ENCODE data around the gene KCNK7. TPM values are rescaled to one million over a fixed set of nuclear protein-coding genes. Genes with fewer than 3 reads are reported as not detected.

KCNK7 gene
- total RNA-seq, 1 donor from 2014 or later = 0.17 TPM

DNA sequence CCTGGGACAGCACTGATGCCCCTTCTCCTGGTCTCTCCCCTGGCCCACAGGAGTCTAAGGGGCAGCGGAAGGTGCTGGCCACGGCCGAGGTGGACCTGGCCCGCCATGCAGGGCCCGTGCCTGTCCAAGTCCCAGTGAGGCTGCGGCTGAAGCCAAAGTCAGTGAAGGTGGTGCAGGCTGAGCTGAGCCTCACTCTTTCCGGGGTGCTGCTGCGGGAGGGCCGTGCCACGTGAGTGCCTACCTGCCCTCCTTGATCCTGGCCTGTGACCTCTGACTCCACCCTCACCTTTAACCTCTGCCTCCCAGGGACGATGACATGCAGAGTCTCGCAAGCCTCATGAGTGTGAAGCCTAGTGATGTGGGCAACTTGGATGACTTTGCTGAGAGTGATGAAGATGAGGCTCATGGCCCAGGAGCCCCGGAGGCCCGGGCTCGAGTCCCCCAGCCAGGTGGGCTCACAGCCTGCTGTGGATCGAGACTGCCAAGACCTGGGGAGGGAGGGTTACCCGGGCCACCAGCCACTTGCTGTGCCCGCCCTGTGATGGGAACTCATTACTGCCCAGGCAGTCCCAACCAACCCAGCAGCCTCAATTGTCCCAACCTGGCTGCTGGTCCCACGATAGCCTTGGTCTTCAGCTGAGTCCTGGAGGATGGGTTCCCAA lies 15.4 kb downstream of the KCNK7 start:
- TF ChIP-seq, protein P1, sequence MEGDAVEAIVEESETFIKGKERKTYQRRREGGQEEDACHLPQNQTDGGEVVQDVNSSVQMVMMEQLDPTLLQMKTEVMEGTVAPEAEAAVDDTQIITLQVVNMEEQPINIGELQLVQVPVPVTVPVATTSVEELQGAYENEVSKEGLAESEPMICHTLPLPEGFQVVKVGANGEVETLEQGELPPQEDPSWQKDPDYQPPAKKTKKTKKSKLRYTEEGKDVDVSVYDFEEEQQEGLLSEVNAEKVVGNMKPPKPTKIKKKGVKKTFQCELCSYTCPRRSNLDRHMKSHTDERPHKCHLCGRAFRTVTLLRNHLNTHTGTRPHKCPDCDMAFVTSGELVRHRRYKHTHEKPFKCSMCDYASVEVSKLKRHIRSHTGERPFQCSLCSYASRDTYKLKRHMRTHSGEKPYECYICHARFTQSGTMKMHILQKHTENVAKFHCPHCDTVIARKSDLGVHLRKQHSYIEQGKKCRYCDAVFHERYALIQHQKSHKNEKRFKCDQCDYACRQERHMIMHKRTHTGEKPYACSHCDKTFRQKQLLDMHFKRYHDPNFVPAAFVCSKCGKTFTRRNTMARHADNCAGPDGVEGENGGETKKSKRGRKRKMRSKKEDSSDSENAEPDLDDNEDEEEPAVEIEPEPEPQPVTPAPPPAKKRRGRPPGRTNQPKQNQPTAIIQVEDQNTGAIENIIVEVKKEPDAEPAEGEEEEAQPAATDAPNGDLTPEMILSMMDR (conservative IDR thresholded peaks at IDR 0.05; ENCODE audit: low read depth, low read length) = no peak
- no peak overlapping the region for H3K4me3 ChIP-seq (ENCODE audit: low read depth, low read length)
- DNase-seq (ENCODE audit: low read depth) = no peak

DNA sequence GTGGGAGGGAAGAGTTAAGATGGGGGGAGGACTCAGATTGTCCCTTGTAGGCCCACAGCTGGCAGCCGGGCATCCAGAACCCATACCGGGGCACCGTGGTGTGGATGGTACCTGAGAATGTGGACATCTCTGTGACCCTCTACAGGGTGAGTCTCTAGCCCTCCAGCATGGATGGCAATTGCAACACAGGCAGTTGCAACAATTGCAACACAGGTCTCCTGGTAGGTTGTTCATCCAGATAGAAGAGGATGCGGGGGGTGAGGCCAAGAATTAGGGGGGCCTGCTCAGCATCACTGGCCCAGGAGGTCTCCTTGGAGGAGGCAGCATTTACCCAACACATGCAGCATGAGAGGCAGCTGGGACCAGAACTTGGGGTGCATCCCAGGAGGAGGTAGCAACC lies 16.3 kb downstream of the KCNK7 start:
- no peak overlapping the region for H3K4me3 ChIP-seq (ENCODE audit: low read depth, low read length)
- no peak for DNase-seq (ENCODE audit: low read depth)
- TF ChIP-seq, protein P1 (conservative IDR thresholded peaks at IDR 0.05; ENCODE audit: low read depth, low read length) = no peak

DNA sequence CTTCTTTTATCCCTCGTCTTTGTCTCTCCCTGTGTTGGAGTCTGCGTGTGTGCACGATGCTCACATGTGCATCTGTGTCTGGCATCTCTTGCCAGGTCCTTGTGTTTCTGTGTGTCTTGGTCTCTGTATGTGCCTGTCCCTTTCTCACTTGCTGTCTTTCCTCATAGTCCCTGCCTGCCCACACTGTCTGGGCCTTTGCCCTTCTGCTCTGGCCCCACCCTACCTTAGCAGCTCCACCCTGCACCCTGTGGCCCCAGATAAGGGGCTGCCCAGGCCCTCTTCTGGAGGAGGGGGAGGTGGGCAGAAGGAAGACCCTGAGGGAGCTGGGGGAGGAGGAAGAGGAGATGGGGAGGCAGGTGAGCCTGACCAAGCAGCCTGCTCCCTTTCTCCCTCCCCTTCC lies 16.9 kb downstream of the KCNK7 start:
- TF ChIP-seq, protein P1 (conservative IDR thresholded peaks at IDR 0.05; ENCODE audit: low read depth, low read length) = no peak
- DNase-seq (ENCODE audit: low read depth) = no peak
- H3K4me3 ChIP-seq (ENCODE audit: low read depth, low read length) = no peak overlapping the region

DNA sequence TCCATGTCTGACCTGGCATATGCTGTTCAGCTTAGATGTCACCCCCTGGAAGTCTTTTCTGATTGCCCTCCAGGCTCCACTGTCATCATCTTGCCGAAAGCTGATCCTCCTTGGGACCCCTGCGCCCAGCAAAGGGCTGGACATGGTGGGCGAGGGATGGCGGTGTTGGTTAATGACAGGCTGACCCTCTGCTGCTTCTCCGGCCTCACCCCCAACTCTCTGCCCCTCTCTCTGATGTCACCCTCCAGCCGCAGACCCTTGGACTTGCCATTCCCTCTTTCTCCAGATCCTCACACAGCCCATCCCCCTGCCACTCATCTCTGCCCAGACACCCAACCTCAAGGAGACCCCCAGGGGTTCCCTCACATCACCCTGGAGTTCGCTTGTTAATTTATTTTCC lies 17.5 kb downstream of the KCNK7 start:
- TF ChIP-seq, protein P1 (conservative IDR thresholded peaks at IDR 0.05; ENCODE audit: low read depth, low read length) = no peak
- H3K4me3 ChIP-seq (ENCODE audit: low read depth, low read length) = no peak overlapping the region
- no peak for DNase-seq (ENCODE audit: low read depth)

DNA sequence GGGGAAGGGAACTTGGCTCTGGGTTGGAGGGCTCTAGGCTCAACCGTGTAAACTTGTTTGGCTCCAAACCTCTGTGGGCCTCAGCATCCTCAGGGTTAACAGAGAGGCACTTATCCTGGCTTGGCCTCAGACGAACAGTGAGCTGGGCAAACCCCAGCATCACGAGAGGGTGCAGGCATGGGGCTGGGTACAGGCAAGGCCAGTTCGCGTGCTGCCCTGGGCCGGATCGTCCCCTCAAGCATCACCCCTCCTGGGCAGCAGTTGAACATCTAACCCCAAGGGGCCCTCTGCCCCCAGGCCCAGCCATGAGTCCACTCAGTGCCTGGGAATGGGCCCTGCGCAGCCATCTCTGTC lies 17.9 kb downstream of the KCNK7 start:
- peak overlapping the region; percentile 23 for H3K4me3 ChIP-seq (ENCODE audit: low read depth, low read length)
- no peak for DNase-seq (ENCODE audit: low read depth)
- TF ChIP-seq, protein P1 (conservative IDR thresholded peaks at IDR 0.05; ENCODE audit: low read depth, low read length) = no peak

DNA sequence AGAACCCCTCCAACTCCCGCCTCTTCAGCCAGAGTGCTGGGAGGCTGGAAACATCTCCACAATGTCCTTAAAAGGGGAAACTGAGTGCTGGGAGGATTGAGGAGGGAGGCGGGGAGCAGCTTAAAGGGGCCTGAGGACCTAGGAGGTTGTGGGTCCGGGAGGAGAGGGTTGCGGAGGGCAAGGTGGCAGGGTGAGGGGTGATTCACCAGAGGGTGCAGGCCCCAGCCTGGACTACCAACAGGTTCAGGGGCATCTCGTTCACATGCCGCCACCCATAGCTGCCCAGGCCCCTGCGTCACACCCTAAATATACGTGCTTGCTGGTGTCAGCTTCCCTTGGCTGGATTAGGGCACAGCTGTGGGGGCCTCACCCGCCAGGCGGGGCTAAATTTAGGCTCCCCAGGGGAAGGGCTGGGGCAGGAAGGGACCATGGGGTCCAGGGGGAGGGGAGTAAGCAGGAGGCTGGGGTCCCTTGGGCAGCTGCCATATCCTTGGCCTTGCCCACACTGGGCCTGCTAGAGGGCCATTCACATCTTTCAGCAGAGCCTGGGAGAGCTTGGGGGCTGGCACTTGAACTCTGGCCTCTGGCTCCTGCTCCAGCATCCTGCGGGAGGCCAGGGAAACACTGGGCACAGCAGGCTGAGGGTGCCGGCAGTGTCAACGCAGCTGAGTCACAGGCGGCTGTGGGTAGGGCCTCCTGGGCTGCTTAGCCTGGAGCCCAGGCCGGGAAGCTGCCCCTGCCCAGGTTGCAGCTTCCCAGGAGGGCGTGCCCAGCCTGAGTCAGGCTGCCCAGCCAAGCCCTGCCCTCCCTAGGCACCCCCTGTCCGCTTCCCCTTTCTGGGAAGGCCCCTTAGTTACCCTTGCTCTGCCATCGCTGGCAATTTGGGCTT lies 18.5 kb downstream of the KCNK7 start:
- TF ChIP-seq, protein P1 (conservative IDR thresholded peaks at IDR 0.05; ENCODE audit: low read depth, low read length) = no peak
- no peak for DNase-seq (ENCODE audit: low read depth)
- H3K4me3 ChIP-seq (ENCODE audit: low read depth, low read length) = peak overlapping the region; percentile 61

All from epithelial cell of proximal tubule (primary cell).